ENCODE results near the gene FRYL. TPM values are rescaled to one million over a fixed set of nuclear protein-coding genes. Genes with fewer than 3 reads are reported as not detected.

Gene FRYL
- total and polyA plus RNA-seq, 2 experiments from 2014 or later, result 15.7 to 82.3 TPM

DNA sequence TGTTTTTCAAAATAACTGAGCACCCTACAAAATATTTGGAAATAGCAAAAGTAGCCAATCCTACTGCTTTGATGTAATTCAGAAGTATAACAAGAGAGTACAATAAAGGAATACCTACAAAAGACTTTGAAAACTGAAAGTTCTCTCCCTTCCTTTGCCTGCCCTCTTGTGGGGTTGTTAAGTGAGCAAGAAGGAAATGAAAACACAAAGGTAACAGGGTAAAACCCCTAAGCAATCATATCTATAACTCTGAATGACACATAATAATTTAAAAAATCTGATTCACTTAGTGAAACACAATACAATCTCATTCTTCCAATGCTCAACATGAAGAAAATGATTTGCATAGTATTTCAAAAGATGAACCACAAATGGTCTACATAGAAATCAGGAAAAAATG lies 98.2 kb downstream of the FRYL start:
- no peaks in the 10 kb centered on the region for H3K27me3 ChIP-seq
- no peaks in the 10 kb centered on the region for H4K20me1 ChIP-seq (ENCODE audit: insufficient read depth, poor library complexity, severe bottlenecking)
- no peaks in the 10 kb centered on the region for H3K36me3 ChIP-seq (replicated peaks; ENCODE audit: insufficient read depth, low read depth)
- H3K9me3 ChIP-seq (ENCODE audit: low read depth), result no peaks in the 10 kb centered on the region
- no peaks in the 10 kb centered on the region for H3K4me1 ChIP-seq (ENCODE audit: insufficient read depth)
- H3K4me3 ChIP-seq, result no peak overlapping the region
- no peak for TF ChIP-seq EZH2phosphoT487 (IDR thresholded peaks at IDR 0.05; ENCODE audit: low read depth, severe bottlenecking, unreplicated experiment)
- TF ChIP-seq, protein P1, sequence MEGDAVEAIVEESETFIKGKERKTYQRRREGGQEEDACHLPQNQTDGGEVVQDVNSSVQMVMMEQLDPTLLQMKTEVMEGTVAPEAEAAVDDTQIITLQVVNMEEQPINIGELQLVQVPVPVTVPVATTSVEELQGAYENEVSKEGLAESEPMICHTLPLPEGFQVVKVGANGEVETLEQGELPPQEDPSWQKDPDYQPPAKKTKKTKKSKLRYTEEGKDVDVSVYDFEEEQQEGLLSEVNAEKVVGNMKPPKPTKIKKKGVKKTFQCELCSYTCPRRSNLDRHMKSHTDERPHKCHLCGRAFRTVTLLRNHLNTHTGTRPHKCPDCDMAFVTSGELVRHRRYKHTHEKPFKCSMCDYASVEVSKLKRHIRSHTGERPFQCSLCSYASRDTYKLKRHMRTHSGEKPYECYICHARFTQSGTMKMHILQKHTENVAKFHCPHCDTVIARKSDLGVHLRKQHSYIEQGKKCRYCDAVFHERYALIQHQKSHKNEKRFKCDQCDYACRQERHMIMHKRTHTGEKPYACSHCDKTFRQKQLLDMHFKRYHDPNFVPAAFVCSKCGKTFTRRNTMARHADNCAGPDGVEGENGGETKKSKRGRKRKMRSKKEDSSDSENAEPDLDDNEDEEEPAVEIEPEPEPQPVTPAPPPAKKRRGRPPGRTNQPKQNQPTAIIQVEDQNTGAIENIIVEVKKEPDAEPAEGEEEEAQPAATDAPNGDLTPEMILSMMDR (IDR thresholded peaks at IDR 0.05; ENCODE audit: poor library complexity), result peak; percentile 39
- peaks cover 50% of the 10 kb centered on the region for H3K79me2 ChIP-seq
- DNase-seq (ENCODE audit: low spot score), result peak; percentile 32
- no peak overlapping the region for H3K27ac ChIP-seq
- H3K9me2 ChIP-seq (replicated peaks; ENCODE audit: insufficient read depth), result no peaks in the 10 kb centered on the region
- no peak overlapping the region for H2AFZ ChIP-seq
- peak overlapping the region; percentile 52 for H3K4me2 ChIP-seq

DNA sequence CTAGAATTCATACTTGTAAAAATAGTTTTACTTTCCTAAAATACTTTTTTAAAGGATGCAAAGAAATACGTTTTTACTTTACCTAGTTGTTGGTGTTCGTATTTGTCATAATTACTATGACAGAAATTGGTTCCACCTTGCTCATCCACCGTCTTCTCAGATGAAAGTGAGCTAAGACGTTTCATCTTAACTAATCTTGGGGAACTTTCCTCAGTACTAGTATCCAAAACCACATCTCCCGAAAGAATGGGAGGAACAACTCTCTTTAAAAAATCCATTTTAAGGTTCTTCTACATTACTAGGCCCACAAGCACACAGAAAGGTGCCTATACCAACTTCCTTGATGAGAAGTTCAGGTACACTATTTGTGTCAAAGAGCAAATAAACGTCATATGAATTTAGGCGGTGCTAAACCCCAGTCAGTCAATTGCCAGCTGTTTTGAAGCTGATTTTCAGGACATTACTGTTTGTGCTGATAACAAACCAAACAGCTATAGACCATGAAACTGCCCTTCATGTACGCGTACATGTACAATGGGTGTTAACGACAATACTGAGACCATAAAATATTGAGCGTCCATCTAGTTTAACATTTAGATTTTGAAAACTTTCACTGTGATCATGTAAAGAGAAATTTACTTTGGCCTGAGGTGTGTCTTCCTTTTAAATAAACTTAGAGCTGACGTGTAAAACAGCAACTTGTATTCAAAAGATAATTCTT lies 99.1 kb downstream of the FRYL start:
- WGBS (ENCODE audit: low lambda C conversion rate, missing lambda C conversion rate), result 66% methylated on average over 12 of the region's 12 CpGs
- H3K4me3 ChIP-seq, result no peak overlapping the region
- H3K27ac ChIP-seq, result peak overlapping the region; percentile 62

DNA sequence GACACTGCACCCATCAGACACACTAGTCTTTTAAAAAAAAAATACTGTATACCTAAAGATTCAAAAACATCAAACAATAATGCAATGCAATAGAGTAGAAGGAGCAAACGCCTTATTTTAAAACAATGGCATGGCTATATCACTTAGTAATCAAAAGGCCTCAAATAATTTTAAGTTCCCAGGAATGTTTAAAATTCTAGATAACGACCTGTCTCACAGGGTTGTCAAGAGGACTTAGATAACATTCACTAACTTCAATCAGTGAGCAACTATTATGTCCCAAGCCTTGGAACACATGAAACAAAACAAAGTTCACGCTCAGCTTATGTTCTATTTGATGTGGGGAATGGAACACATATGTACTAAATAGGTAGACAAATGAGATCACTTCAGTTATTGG lies 106.5 kb downstream of the FRYL start:
- no peaks in the 10 kb centered on the region for H4K20me1 ChIP-seq (ENCODE audit: insufficient read depth, poor library complexity, severe bottlenecking)
- no peaks in the 10 kb centered on the region for H3K9me2 ChIP-seq (replicated peaks; ENCODE audit: insufficient read depth)
- no peaks in the 10 kb centered on the region for H3K4me1 ChIP-seq (ENCODE audit: insufficient read depth)
- H3K36me3 ChIP-seq (replicated peaks; ENCODE audit: insufficient read depth, low read depth), result no peaks in the 10 kb centered on the region
- H3K9me3 ChIP-seq (ENCODE audit: low read depth), result no peaks in the 10 kb centered on the region
- H3K79me2 ChIP-seq, result peaks cover 37% of the 10 kb centered on the region
- H3K27ac ChIP-seq, result no peak overlapping the region
- H2AFZ ChIP-seq, result no peak overlapping the region
- no peaks in the 10 kb centered on the region for H3K27me3 ChIP-seq
- TF ChIP-seq EZH2phosphoT487 (IDR thresholded peaks at IDR 0.05; ENCODE audit: low read depth, severe bottlenecking, unreplicated experiment) (no peak), EZH2 (IDR thresholded peaks at IDR 0.05; ENCODE audit: borderline replicate concordance) (no peak)
- TF ChIP-seq, protein P1 (IDR thresholded peaks at IDR 0.05; ENCODE audit: poor library complexity), result no peak
- no peak for DNase-seq (ENCODE audit: low spot score)
- whole genome bisulfite sequencing (ENCODE audit: low lambda C conversion rate, missing lambda C conversion rate), result 69% methylated on average over 3 of the region's 3 CpGs
- no peak overlapping the region for H3K4me2 ChIP-seq
- no peak overlapping the region for H3K4me3 ChIP-seq

More for the DNA sequence above, 99.1 kb downstream of the FRYL start:
- H3K36me3 ChIP-seq (replicated peaks; ENCODE audit: insufficient read depth, low read depth), result no peaks in the 10 kb centered on the region
- H2AFZ ChIP-seq, result no peak overlapping the region
- H3K4me1 ChIP-seq (ENCODE audit: insufficient read depth), result no peaks in the 10 kb centered on the region
- no peaks in the 10 kb centered on the region for H3K27me3 ChIP-seq
- no peak for DNase-seq (ENCODE audit: low spot score)
- no peak for TF ChIP-seq EZH2 (IDR thresholded peaks at IDR 0.05; ENCODE audit: borderline replicate concordance)
- peaks cover 44% of the 10 kb centered on the region for H3K79me2 ChIP-seq
- no peaks in the 10 kb centered on the region for H3K9me3 ChIP-seq (ENCODE audit: low read depth)
- H3K4me2 ChIP-seq, result peak overlapping the region; percentile 52
- no peaks in the 10 kb centered on the region for H4K20me1 ChIP-seq (ENCODE audit: insufficient read depth, poor library complexity, severe bottlenecking)
- H3K9me2 ChIP-seq (replicated peaks; ENCODE audit: insufficient read depth), result no peaks in the 10 kb centered on the region

DNA sequence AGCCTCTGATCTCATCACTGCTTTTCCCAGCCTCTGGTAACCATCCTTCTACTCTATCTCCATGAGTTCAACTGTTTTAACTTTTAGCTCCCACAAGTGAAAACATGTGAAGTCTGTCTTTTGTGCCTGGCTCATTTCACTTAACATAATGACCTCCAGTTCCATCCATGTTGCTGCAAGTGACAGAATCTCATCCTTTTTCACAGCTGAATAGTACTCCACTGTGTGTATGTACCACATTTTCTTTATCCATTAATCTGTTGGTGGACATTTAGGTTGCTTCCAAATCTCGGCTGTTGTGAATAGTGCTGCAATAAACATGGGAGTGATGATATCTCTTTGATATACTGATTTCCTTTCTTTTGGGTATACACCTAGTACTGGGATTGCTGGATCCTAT lies 109.5 kb downstream of the FRYL start:
- H3K27me3 ChIP-seq, result no peaks in the 10 kb centered on the region
- H3K4me3 ChIP-seq, result no peak overlapping the region
- no peak overlapping the region for H2AFZ ChIP-seq
- H4K20me1 ChIP-seq (ENCODE audit: insufficient read depth, poor library complexity, severe bottlenecking), result no peaks in the 10 kb centered on the region
- peaks cover 22% of the 10 kb centered on the region for H3K79me2 ChIP-seq
- H3K4me1 ChIP-seq (ENCODE audit: insufficient read depth), result peaks cover 7% of the 10 kb centered on the region
- H3K9me2 ChIP-seq (replicated peaks; ENCODE audit: insufficient read depth), result no peaks in the 10 kb centered on the region
- 100% methylated on average over 1 of the region's 1 CpG for whole genome bisulfite sequencing (ENCODE audit: low lambda C conversion rate, missing lambda C conversion rate)
- no peak for DNase-seq (ENCODE audit: low spot score)
- no peaks in the 10 kb centered on the region for H3K36me3 ChIP-seq (replicated peaks; ENCODE audit: insufficient read depth, low read depth)
- TF ChIP-seq EZH2phosphoT487 (IDR thresholded peaks at IDR 0.05; ENCODE audit: low read depth, severe bottlenecking, unreplicated experiment), result no peak
- TF ChIP-seq EZH2 (IDR thresholded peaks at IDR 0.05; ENCODE audit: borderline replicate concordance), result no peak
- TF ChIP-seq, protein P1 (IDR thresholded peaks at IDR 0.05; ENCODE audit: poor library complexity), result no peak
- H3K27ac ChIP-seq, result no peak overlapping the region
- H3K9me3 ChIP-seq (ENCODE audit: low read depth), result no peaks in the 10 kb centered on the region
- no peak overlapping the region for H3K4me2 ChIP-seq

Data from hepatocyte (in vitro differentiated cells).